Measurements from ENCODE around the gene GSG1L. TPM values are rescaled to one million over a fixed set of nuclear protein-coding genes. Genes with fewer than 3 reads are reported as not detected.

Gene GSG1L
- polyA plus RNA-seq, 1 donor (not counting 4 experiments of a cell fraction or from before 2014, with no cell fraction given) = not detected

- H3K4me2 ChIP-seq (ENCODE audit: control insufficient read depth, extremely low read depth, insufficient read depth, low read depth, low read length) = no peak overlapping the region
- no peak overlapping the region for H3K9ac ChIP-seq (ENCODE audit: control insufficient read depth, extremely low read depth, insufficient read depth, low read length)
- no peak overlapping the region for H3K4me3 ChIP-seq (ENCODE audit: control insufficient read depth in 2 of 3, extremely low read depth in 1 of 3, insufficient read depth in 2 of 3, low read depth in 1 of 3, low read length in 3 of 3)
- H2AFZ ChIP-seq (ENCODE audit: control insufficient read depth, low read length) = no peak overlapping the region
- H3K9me3 ChIP-seq (ENCODE audit: control insufficient read depth, low read depth, low read length) = no peaks in the 10 kb centered on the region
- H3K27ac ChIP-seq (ENCODE audit: control insufficient read depth, insufficient read depth, low read length) = no peak overlapping the region
- TF ChIP-seq EZH2 (IDR thresholded peaks at IDR 0.05; ENCODE audit: low read length) (no peak), CTCF (optimal IDR thresholded peaks at IDR 0.05 in 1 of 3, IDR thresholded peaks at IDR 0.05 in 1 of 3, conservative IDR thresholded peaks at IDR 0.05 in 1 of 3; ENCODE audit: extremely low read depth in 1 of 3, insufficient read depth in 2 of 3, low read length in 3 of 3) (no peak)
- H3K9me1 ChIP-seq (ENCODE audit: control insufficient read depth, extremely low read depth, insufficient read depth, low read length) = no peaks in the 10 kb centered on the region
- no peaks in the 10 kb centered on the region for H3K4me1 ChIP-seq (ENCODE audit: control insufficient read depth, extremely low read depth, insufficient read depth, low read length)
- no peaks in the 10 kb centered on the region for H4K20me1 ChIP-seq (ENCODE audit: control insufficient read depth, extremely low read depth, insufficient read depth, low read length)
- no peaks in the 10 kb centered on the region for H3K79me2 ChIP-seq (ENCODE audit: control insufficient read depth, insufficient read depth, low read length)
- dilution Hi-C loops (cut with MboI; ENCODE audit: extremely low pct_ligation_motif_present, low sequenced_read_pairs) = no loop called here
- no peak for DNase-seq (ENCODE audit: low read depth, low spot score)
- FAIRE-seq = no peak
- no peaks in the 10 kb centered on the region for H3K36me3 ChIP-seq (ENCODE audit: control insufficient read depth in 2 of 2, extremely low read depth in 1 of 2, insufficient read depth in 2 of 2, low read length in 2 of 2)
- H3K27me3 ChIP-seq (ENCODE audit: control insufficient read depth, extremely low read depth, insufficient read depth, low read length) = peaks cover 5% of the 10 kb centered on the region
Measured at GRCh38 chr16:28009586-28010373, 53.7 kb downstream of the GSG1L start.

GRCh38 chr16:28003923-28004322, 59.6 kb downstream of the GSG1L start:
- Histone ChIP-seq H3K4me1 (ENCODE audit: control insufficient read depth, extremely low read depth, insufficient read depth, low read length) (no peaks in the 10 kb centered on the region), H3K9me3 (ENCODE audit: control insufficient read depth, low read depth, low read length) (no peaks in the 10 kb centered on the region), H3K4me3 (ENCODE audit: control insufficient read depth in 2 of 3, extremely low read depth in 1 of 3, insufficient read depth in 2 of 3, low read depth in 1 of 3, low read length in 3 of 3) (no peak overlapping the region), H3K4me2 (ENCODE audit: control insufficient read depth, extremely low read depth, insufficient read depth, low read depth, low read length) (no peak overlapping the region), H4K20me1 (ENCODE audit: control insufficient read depth, extremely low read depth, insufficient read depth, low read length) (no peaks in the 10 kb centered on the region), H3K27ac (ENCODE audit: control insufficient read depth, insufficient read depth, low read length) (no peak overlapping the region), H3K27me3 (ENCODE audit: control insufficient read depth, extremely low read depth, insufficient read depth, low read length) (no peaks in the 10 kb centered on the region), H3K9me1 (ENCODE audit: control insufficient read depth, extremely low read depth, insufficient read depth, low read length) (no peaks in the 10 kb centered on the region), H2AFZ (ENCODE audit: control insufficient read depth, low read length) (no peak overlapping the region), H3K79me2 (ENCODE audit: control insufficient read depth, insufficient read depth, low read length) (no peaks in the 10 kb centered on the region), H3K9ac (ENCODE audit: control insufficient read depth, extremely low read depth, insufficient read depth, low read length) (no peak overlapping the region), H3K36me3 (ENCODE audit: control insufficient read depth in 2 of 2, extremely low read depth in 1 of 2, insufficient read depth in 2 of 2, low read length in 2 of 2) (no peaks in the 10 kb centered on the region)
- no peak for FAIRE-seq
- DNase-seq (ENCODE audit: low read depth, low spot score) = no peak
- TF ChIP-seq EZH2 (IDR thresholded peaks at IDR 0.05; ENCODE audit: low read length) (no peak), CTCF (optimal IDR thresholded peaks at IDR 0.05 in 1 of 3, IDR thresholded peaks at IDR 0.05 in 1 of 3, conservative IDR thresholded peaks at IDR 0.05 in 1 of 3; ENCODE audit: extremely low read depth in 1 of 3, insufficient read depth in 2 of 3, low read length in 3 of 3) (no peak)
- dilution Hi-C loops (cut with MboI; ENCODE audit: extremely low pct_ligation_motif_present, low sequenced_read_pairs) = no loop called here

Data from keratinocyte (primary cell).